Measurements from ENCODE around the gene SP140.

The SP140 gene

GRCh38 chr2:230224458-230224857, 1.1 kb upstream of the SP140 start:
- DNase-seq (ENCODE audit: low read depth): no peak
- H3K4me3 ChIP-seq (ENCODE audit: low read depth, low read length): peak overlapping the region; percentile 70
- no peak for TF ChIP-seq CTCF (IDR thresholded peaks at IDR 0.05; ENCODE audit: insufficient read depth, low read depth, low read length, missing control alignments)

- peak; percentile 83 for DNase-seq (ENCODE audit: low read depth)
- H3K4me3 ChIP-seq (ENCODE audit: low read depth, low read length): peak overlapping the region; percentile 70
- no peak for TF ChIP-seq CTCF (IDR thresholded peaks at IDR 0.05; ENCODE audit: insufficient read depth, low read depth, low read length, missing control alignments)
Measured at GRCh38 chr2:230226051-230226551, 565 bp downstream of the SP140 start.

- DNase-seq (ENCODE audit: low read depth): peak; percentile 32
- H3K4me3 ChIP-seq (ENCODE audit: low read depth, low read length): peak overlapping the region; percentile 70
- TF ChIP-seq CTCF (IDR thresholded peaks at IDR 0.05; ENCODE audit: insufficient read depth, low read depth, low read length, missing control alignments): no peak
Measured at GRCh38 chr2:230227216-230227615, 1.7 kb downstream of the SP140 start.

- H3K4me3 ChIP-seq (ENCODE audit: low read depth, low read length): no peak overlapping the region
- no peak for DNase-seq (ENCODE audit: low read depth)
- no peak for TF ChIP-seq CTCF (IDR thresholded peaks at IDR 0.05; ENCODE audit: insufficient read depth, low read depth, low read length, missing control alignments)
Measured at GRCh38 chr2:230230087-230230486, 4.6 kb downstream of the SP140 start.

- no peak for DNase-seq (ENCODE audit: low read depth)
- no peak for TF ChIP-seq CTCF (IDR thresholded peaks at IDR 0.05; ENCODE audit: insufficient read depth, low read depth, low read length, missing control alignments)
Measured at GRCh38 chr2:230230496-230231200, 5.1 kb downstream of the SP140 start.

GRCh38 chr2:230231251-230231650, 5.7 kb downstream of the SP140 start:
- no peak for TF ChIP-seq CTCF (IDR thresholded peaks at IDR 0.05; ENCODE audit: insufficient read depth, low read depth, low read length, missing control alignments)
- H3K4me3 ChIP-seq (ENCODE audit: low read depth, low read length): no peak overlapping the region
- DNase-seq (ENCODE audit: low read depth): no peak

More at GRCh38 chr2:230230496-230231200, 5.1 kb downstream of the SP140 start:
- H3K4me3 ChIP-seq (ENCODE audit: low read depth, low read length): no peak overlapping the region
